ENCODE measurements around the gene CDC14A.
"Not testable (repeated sequence)": the region's sequence is repeated elsewhere in the genome, so short reads cannot be mapped to it uniquely, and the experiment has no call there.

Gene CDC14A

GRCh38 chr1:100322436-100323211 is 29.7 kb upstream of the CDC14A start:
- H3K79me2 ChIP-seq (ENCODE audit: insufficient read depth, low read length) = no peaks in the 10 kb centered on the region
- no peak overlapping the region for H3K4me2 ChIP-seq (ENCODE audit: low read depth, low read length, poor library complexity, severe bottlenecking)

GRCh38 chr1:100323419-100324106 is 28.7 kb upstream of the CDC14A start:
- Histone ChIP-seq H4K20me1 (ENCODE audit: low read depth, low read length) (no peaks in the 10 kb centered on the region), H2AFZ (ENCODE audit: low read depth, low read length, severe bottlenecking) (no peak overlapping the region), H3K27ac (ENCODE audit: low read depth, low read length) (no peak overlapping the region), H3K36me3 (ENCODE audit: low read length) (no peaks in the 10 kb centered on the region), H3F3A (ENCODE audit: insufficient read depth) (no peaks in the 10 kb centered on the region), H3K9me2 (replicated peaks; ENCODE audit: insufficient read depth, low read length) (no peaks in the 10 kb centered on the region), H3K27me3 (ENCODE audit: low read length) (no peaks in the 10 kb centered on the region), H3K4me2 (ENCODE audit: low read depth, low read length, poor library complexity, severe bottlenecking) (no peak overlapping the region), H3K9ac (ENCODE audit: low read length) (no peak overlapping the region), H3K9me3 (ENCODE audit: insufficient read depth, low read length) (no peaks in the 10 kb centered on the region), H3K79me2 (ENCODE audit: insufficient read depth, low read length) (no peaks in the 10 kb centered on the region), H3K4me3 (ENCODE audit: insufficient read depth, low read length, poor library complexity, severe bottlenecking) (no peak overlapping the region)
- TF ChIP-seq CTCF (IDR thresholded peaks at IDR 0.05; ENCODE audit: insufficient read depth, low read length, poor library complexity, severe bottlenecking) (no peak), EZH2phosphoT487 (conservative IDR thresholded peaks at IDR 0.05; ENCODE audit: low read length) (no peak)

More at GRCh38 chr1:100322436-100323211, 29.7 kb upstream of the CDC14A start:
- no peaks in the 10 kb centered on the region for H4K20me1 ChIP-seq (ENCODE audit: low read depth, low read length)
- H3K27ac ChIP-seq (ENCODE audit: low read depth, low read length) = no peak overlapping the region
- no peaks in the 10 kb centered on the region for H3K27me3 ChIP-seq (ENCODE audit: low read length)
- no peak overlapping the region for H2AFZ ChIP-seq (ENCODE audit: low read depth, low read length, severe bottlenecking)
- no peak overlapping the region for H3K9ac ChIP-seq (ENCODE audit: low read length)
- no peaks in the 10 kb centered on the region for H3K9me3 ChIP-seq (ENCODE audit: insufficient read depth, low read length)
- no peaks in the 10 kb centered on the region for H3K9me2 ChIP-seq (replicated peaks; ENCODE audit: insufficient read depth, low read length)
- no peak for TF ChIP-seq CTCF (IDR thresholded peaks at IDR 0.05; ENCODE audit: insufficient read depth, low read length, poor library complexity, severe bottlenecking)
- no peak for TF ChIP-seq EZH2phosphoT487 (conservative IDR thresholded peaks at IDR 0.05; ENCODE audit: low read length)
- no peak overlapping the region for H3K4me3 ChIP-seq (ENCODE audit: insufficient read depth, low read length, poor library complexity, severe bottlenecking)
- no peaks in the 10 kb centered on the region for H3F3A ChIP-seq (ENCODE audit: insufficient read depth)
- H3K36me3 ChIP-seq (ENCODE audit: low read length) = no peaks in the 10 kb centered on the region

GRCh38 chr1:100325415-100326324 is 26.6 kb upstream of the CDC14A start:
- H3K27ac ChIP-seq (ENCODE audit: low read depth, low read length) = no peak overlapping the region
- no peaks in the 10 kb centered on the region for H4K20me1 ChIP-seq (ENCODE audit: low read depth, low read length)
- H3K9ac ChIP-seq (ENCODE audit: low read length) = no peak overlapping the region
- TF ChIP-seq EZH2phosphoT487 (conservative IDR thresholded peaks at IDR 0.05; ENCODE audit: low read length) = no peak
- TF ChIP-seq CTCF (IDR thresholded peaks at IDR 0.05; ENCODE audit: insufficient read depth, low read length, poor library complexity, severe bottlenecking) = no peak
- no peak overlapping the region for H3K4me3 ChIP-seq (ENCODE audit: insufficient read depth, low read length, poor library complexity, severe bottlenecking)
- no peaks in the 10 kb centered on the region for H3K9me3 ChIP-seq (ENCODE audit: insufficient read depth, low read length)
- no peaks in the 10 kb centered on the region for H3K27me3 ChIP-seq (ENCODE audit: low read length)
- H2AFZ ChIP-seq (ENCODE audit: low read depth, low read length, severe bottlenecking) = no peak overlapping the region
- H3K9me2 ChIP-seq (replicated peaks; ENCODE audit: insufficient read depth, low read length) = no peaks in the 10 kb centered on the region
- no peaks in the 10 kb centered on the region for H3F3A ChIP-seq (ENCODE audit: insufficient read depth)
- no peak overlapping the region for H3K4me2 ChIP-seq (ENCODE audit: low read depth, low read length, poor library complexity, severe bottlenecking)
- H3K36me3 ChIP-seq (ENCODE audit: low read length) = no peaks in the 10 kb centered on the region
- H3K79me2 ChIP-seq (ENCODE audit: insufficient read depth, low read length) = no peaks in the 10 kb centered on the region

GRCh38 chr1:100326325-100326670 is 26.0 kb upstream of the CDC14A start:
- H3K9me2 ChIP-seq (replicated peaks; ENCODE audit: insufficient read depth, low read length); H3K27ac ChIP-seq (ENCODE audit: low read depth, low read length); H3K79me2 ChIP-seq (ENCODE audit: insufficient read depth, low read length); H2AFZ ChIP-seq (ENCODE audit: low read depth, low read length, severe bottlenecking); H3K27me3 ChIP-seq (ENCODE audit: low read length); H3K4me2 ChIP-seq (ENCODE audit: low read depth, low read length, poor library complexity, severe bottlenecking); H3K9me3 ChIP-seq (ENCODE audit: insufficient read depth, low read length); H4K20me1 ChIP-seq (ENCODE audit: low read depth, low read length); H3K36me3 ChIP-seq (ENCODE audit: low read length); H3F3A ChIP-seq (ENCODE audit: insufficient read depth); H3K9ac ChIP-seq (ENCODE audit: low read length); H3K4me3 ChIP-seq (ENCODE audit: insufficient read depth, low read length, poor library complexity, severe bottlenecking): not testable (repeated sequence)
